ENCODE measurements around the gene BLVRB.
"Not testable (repeated sequence)": the region's sequence is repeated elsewhere in the genome, so short reads cannot be mapped to it uniquely, and the experiment has no call there.

BLVRB gene

DNA sequence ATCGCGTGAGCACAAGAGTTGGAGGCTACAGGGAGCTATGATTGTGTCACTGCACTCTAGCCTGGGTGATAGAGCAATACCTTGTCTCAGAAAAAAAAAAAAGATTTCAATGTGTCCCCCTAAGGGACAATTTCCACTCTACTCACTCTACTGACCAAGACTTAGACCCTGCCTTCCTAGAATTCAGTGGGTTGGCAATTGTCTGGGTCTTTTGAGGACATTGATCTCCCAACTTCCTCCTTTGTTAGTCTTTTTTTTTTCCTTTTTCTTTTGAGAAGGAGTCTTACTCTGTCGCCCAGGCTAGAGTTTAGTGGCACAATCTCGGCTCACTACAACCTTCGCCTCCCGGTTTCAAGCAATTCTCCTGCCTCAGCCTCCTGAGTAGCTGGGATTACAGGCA is 3.5 kb upstream of the BLVRB start:
- H3K4me3 ChIP-seq (ENCODE audit: low read depth, low read length) = no peak overlapping the region
- no peak for DNase-seq (ENCODE audit: low read depth, low spot score)
- TF ChIP-seq, protein P1, sequence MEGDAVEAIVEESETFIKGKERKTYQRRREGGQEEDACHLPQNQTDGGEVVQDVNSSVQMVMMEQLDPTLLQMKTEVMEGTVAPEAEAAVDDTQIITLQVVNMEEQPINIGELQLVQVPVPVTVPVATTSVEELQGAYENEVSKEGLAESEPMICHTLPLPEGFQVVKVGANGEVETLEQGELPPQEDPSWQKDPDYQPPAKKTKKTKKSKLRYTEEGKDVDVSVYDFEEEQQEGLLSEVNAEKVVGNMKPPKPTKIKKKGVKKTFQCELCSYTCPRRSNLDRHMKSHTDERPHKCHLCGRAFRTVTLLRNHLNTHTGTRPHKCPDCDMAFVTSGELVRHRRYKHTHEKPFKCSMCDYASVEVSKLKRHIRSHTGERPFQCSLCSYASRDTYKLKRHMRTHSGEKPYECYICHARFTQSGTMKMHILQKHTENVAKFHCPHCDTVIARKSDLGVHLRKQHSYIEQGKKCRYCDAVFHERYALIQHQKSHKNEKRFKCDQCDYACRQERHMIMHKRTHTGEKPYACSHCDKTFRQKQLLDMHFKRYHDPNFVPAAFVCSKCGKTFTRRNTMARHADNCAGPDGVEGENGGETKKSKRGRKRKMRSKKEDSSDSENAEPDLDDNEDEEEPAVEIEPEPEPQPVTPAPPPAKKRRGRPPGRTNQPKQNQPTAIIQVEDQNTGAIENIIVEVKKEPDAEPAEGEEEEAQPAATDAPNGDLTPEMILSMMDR (IDR thresholded peaks at IDR 0.05; ENCODE audit: low read depth, low read length) = no peak
- in situ Hi-C loops (cut with HindIII; ENCODE audit: low sequenced_read_pairs) = no loop called here

DNA sequence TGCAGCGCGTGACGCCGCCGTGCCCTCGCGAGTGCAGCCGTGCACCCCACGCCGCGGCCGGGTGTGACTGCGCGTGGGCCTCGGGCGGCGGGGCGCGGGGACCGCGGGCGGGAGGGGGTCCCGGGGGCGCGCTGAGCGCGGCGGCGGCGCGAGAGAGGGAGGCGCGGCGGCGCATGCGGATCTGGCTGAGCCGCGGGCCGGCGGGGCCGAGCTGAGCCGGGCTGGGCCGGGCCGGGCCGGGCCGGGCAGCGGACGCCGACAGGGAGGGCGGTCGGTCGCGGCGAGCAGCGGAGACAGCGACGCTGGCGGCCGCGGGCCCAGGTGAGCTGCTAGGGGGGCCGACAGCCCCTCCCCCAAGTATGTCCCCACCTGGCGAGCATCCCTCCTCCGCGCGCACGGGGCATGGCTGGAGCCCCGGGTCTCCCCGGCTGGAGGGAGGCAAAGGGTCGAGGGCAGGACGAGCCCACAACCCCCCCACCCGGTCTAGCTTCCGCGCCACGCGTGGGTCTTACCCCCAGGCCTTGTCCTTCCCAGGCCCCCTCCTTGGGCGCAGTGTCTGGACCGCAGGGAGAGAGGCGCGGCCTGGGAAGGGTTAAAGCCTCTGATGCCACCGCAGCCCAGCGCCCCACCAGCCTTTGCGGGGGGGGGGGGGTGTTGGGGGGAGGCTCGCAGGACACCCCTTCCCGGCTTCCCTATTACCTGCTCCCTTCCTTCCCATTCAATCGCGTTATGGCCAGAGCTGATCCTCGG is 1.6 kb upstream of the BLVRB start, which contains the start of gene SPTBN4:
Gene SPTBN4 (plus strand): TSS at position 17 of the 750 bp plus-strand sequence. CDS start 5,621 bp downstream, outside the sequence.
- peak within 1 kb of the TSS; percentile 14 for H3K4me3 ChIP-seq (ENCODE audit: low read depth, low read length)
- TF ChIP-seq, protein P1 (IDR thresholded peaks at IDR 0.05; ENCODE audit: low read depth, low read length) = no peak
- in situ Hi-C loops (cut with HindIII; ENCODE audit: low sequenced_read_pairs) = no loop called here
- DNase-seq (ENCODE audit: low read depth, low spot score) = no peak

DNA sequence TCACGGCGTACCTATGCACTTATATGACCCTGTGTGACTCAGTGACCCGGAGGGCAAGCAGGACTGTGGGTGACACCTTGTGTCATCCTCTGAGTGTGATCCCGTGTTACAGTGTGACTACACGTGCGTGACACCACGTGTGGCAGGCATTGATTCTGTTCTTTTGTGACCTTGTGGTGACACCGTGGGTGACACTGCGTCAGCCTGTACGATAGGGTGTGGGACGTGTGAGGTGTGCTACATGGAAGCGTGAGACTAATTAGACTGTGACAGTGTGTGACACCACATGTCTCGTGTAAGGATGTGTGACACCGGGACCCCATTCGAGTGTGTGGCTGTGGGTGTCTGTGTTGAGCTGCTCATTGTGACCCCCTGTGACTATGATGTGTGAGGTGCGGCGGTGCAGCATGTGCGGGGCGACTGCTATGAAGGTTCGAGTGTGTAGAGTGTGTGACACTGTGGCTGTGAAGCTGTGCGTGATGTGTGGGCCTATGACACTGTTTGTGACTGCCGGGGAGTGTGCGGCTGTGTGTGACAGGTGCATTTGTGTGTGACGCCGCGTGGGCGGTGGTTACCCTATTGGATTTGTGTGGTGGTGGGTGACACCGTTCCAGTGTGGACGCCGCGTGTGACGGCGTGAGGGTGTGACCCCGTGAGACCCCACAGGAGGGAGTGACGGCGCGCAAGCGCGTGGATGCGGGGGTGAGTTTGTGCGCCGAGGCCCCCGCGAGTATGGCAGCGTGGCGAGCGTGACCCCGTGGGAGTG is 857 bp upstream of the BLVRB start:
- peak overlapping the region; percentile 14 for H3K4me3 ChIP-seq (ENCODE audit: low read depth, low read length)
- DNase-seq (ENCODE audit: low read depth, low spot score) = no peak
- in situ Hi-C loops (cut with HindIII; ENCODE audit: low sequenced_read_pairs) = no loop called here
- TF ChIP-seq, protein P1 (IDR thresholded peaks at IDR 0.05; ENCODE audit: low read depth, low read length) = no peak

DNA sequence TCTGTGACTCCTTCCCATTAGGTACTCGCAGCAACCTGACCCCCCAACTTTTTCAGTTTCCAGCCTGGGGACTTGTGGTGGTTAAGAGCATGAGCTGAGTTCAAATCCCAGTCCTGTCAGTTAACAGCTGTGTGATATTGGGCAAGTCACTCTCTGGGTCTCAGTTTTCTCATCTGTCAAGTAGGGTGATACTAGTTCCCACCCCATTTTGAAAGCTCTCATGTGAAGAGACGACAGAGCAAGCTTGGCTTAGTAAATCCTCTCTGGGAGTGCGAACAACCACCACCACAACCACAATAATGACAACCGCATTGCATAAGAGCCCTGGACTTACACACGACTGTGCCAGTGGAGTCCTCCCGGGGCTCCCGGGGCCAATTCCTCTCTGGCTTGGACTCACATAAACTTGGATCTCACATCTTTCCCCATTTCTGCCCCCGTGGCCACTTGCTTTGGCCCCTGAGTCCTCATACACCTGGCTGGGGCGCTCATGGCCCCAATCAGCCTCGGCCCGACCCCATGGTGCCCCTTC is 454 bp downstream of the BLVRB start:
- TF ChIP-seq, protein P1 (IDR thresholded peaks at IDR 0.05; ENCODE audit: low read depth, low read length) = no peak
- H3K4me3 ChIP-seq (ENCODE audit: low read depth, low read length) = peak overlapping the region; percentile 70
- DNase-seq (ENCODE audit: low read depth, low spot score) = peak; percentile 63
- in situ Hi-C loops (cut with HindIII; ENCODE audit: low sequenced_read_pairs) = no loop called here

DNA sequence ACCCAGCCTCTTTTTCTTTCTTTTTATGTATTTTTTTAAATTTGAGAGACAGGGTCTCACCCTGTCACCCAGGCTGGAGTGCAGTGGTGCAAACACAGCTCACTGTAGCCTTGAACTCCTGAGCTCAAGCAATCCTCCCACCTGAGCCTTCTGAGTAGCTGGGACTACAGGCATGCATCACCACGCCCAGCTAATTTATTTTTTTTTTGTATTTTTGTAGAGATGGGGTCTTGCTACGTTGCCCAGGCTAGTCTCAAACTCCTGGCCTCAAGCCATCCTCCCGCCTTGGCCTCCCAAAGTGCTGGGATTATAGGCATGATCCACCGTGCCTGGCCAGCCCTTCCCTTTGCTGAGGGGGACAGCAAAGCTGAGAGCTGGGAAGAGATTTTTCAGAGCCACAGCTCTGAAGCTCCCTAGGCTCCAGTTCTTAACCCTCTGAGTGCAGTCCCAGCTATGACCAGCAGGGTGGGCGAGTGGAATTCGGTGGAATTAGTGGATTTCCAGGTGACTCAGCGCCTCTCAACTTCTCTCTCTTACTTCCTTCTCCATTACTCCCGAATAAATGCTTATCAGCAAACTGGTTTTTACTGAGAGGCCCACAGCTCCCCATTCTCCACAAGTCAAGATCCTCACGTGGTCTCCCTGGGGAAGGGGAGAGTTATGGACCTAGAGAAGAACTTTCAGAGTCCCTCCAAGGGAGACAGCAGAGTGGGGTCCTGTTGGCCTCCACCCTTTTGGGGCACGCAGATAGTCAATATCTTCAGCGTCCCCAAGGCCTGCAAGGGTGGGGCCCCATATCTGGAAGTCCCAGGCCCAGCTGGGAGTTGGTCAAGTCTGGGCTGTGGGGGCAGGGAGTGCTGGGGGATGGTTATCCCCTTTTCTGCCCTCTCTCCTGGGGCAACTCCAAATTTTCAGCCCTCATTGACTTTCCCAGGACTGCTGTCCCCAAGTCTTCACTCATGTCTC is 1.2 kb downstream of the BLVRB start:
- peak; percentile 85 for DNase-seq (ENCODE audit: low read depth, low spot score)
- TF ChIP-seq, protein P1 (IDR thresholded peaks at IDR 0.05; ENCODE audit: low read depth, low read length) = peak; percentile 87
- in situ Hi-C loops (cut with HindIII; ENCODE audit: low sequenced_read_pairs) = no loop called here
- peak overlapping the region; percentile 70 for H3K4me3 ChIP-seq (ENCODE audit: low read depth, low read length)

DNA sequence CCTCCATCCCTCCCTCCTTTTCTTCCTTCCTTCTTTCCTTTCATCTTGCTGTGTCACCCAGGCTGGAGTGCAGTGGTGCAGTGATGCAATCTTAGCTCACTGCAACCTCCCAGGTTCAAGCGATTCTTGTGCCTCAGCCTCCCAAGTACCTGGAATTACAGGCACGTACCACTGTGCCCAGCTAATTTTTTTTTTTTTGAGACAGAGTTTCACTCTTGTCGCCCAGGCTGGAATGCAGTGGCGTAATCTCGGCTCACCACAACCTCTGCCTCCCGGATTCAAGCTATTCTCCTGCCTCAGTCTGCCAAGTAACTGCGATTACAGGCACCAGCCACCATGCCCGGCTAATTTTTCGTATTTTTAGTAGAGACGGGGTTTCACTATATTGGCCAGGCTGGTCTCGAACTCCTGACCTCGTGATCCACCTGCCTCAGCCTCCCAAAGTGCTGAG is 1.9 kb downstream of the BLVRB start:
- H3K4me3 ChIP-seq (ENCODE audit: low read depth, low read length); DNase-seq (ENCODE audit: low read depth, low spot score); in situ Hi-C loops (cut with HindIII; ENCODE audit: low sequenced_read_pairs): not testable (repeated sequence)

Data from astrocyte of the spinal cord (primary cell).